NK-92 (cell line): ENCODE measurements around the gene LDLRAP1.

Experiments
- DNase-seq: peaks from one replicate; lab custom pipeline; 2025; ENCODE audit not compliant: unreplicated experiment; lab: John Stamatoyannopoulos, UW

The LDLRAP1 gene

GRCh38 chr1:25561421-25562100, 18.2 kb downstream of the LDLRAP1 start:
- no peak for DNase-seq

GRCh38 chr1:25562101-25562927, 18.9 kb downstream of the LDLRAP1 start:
- peak; percentile 28 for DNase-seq

- no peak for DNase-seq
Measured at GRCh38 chr1:25562928-25563283, 19.5 kb downstream of the LDLRAP1 start.

GRCh38 chr1:25563330-25564215, 20.2 kb downstream of the LDLRAP1 start:
- DNase-seq: no peak

GRCh38 chr1:25564777-25565574, 21.6 kb downstream of the LDLRAP1 start:
- no peak for DNase-seq

GRCh38 chr1:25565626-25566025, 22.2 kb downstream of the LDLRAP1 start:
- DNase-seq: no peak

GRCh38 chr1:25566176-25566729, 22.8 kb downstream of the LDLRAP1 start:
- no peak for DNase-seq

GRCh38 chr1:25566730-25567341, 23.4 kb downstream of the LDLRAP1 start:
- DNase-seq: no peak

- DNase-seq: no peak
Measured at GRCh38 chr1:25567710-25568089, 24.3 kb downstream of the LDLRAP1 start.

- no peak for DNase-seq
Measured at GRCh38 chr1:25568090-25568833, 24.9 kb downstream of the LDLRAP1 start.

GRCh38 chr1:25568834-25569596, 25.6 kb downstream of the LDLRAP1 start:
- no peak for DNase-seq

- no peak for DNase-seq
Measured at GRCh38 chr1:25569597-25570396, 26.4 kb downstream of the LDLRAP1 start.

GRCh38 chr1:25570798-25571521, 27.6 kb downstream of the LDLRAP1 start:
- DNase-seq: no peak

GRCh38 chr1:25571522-25571970, 28.1 kb downstream of the LDLRAP1 start:
- no peak for DNase-seq

- no peak for DNase-seq
Measured at GRCh38 chr1:25572107-25572506, 28.7 kb downstream of the LDLRAP1 start.

- no peak for DNase-seq
Measured at GRCh38 chr1:25572708-25573590, 29.5 kb downstream of the LDLRAP1 start.
